ENCODE results near the gene PLPP2.

PLPP2 gene

DNA sequence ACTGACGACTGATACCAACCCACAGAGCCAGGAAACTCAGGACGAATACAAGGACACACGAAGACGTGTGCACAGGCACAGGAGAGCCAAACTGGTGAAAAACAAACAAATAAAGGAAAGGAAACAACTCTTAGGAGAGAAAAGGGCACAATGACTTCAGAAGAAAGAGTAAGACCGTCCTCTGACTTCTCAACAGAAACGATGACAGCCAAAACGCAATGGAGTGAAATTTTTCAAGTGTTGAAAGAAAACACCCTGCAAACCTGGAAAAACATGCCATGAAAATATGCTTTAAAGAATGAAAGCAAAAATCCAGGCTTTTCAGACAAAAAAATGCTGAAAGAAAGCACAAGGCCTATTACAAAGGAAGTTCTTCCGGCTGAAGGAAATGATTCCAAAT is 24.6 kb upstream of the PLPP2 start:
- no peak for DNase-seq (ENCODE audit: low read depth in 2 of 2)

DNA sequence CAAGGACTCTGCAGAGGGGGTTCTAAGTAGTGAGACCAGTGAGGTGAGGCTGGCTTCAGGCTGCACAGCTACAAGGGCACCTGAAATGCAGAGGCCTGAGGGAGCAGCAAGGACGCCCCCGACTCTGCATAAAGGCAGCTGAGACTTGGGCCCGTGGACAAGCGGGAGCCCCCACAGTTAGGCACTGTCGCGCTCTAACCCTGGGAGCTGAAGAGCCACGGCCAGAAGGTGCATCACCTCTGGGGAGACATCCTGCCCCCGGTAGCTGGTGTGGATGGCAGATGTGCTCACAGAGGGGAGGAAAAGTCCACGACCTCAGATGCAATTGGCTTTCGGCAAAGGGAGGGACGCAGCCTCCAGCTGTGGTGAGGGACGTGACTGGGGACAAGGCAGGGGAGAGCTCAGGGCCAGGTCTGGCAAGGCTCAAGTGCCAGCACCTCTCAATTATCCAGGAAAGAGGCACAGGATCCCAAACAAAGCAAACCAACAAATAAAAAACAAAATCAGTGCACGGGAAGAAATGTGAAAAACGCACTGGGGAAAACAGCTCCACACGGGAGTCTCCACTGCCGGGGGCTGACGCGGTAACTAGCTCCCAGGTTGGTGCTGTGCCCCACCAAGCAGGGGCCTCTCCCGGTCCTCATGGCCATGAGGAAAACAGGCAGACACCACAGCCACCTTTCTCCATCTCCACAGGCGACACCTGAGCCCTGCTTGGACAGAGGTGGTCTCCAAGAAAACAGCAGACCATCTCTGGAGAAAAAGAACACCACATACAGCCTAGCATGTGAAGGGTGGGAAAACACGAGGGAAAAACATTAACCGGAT is 23.0 kb upstream of the PLPP2 start:
- DNase-seq (ENCODE audit: low read depth in 2 of 2) = no peak

DNA sequence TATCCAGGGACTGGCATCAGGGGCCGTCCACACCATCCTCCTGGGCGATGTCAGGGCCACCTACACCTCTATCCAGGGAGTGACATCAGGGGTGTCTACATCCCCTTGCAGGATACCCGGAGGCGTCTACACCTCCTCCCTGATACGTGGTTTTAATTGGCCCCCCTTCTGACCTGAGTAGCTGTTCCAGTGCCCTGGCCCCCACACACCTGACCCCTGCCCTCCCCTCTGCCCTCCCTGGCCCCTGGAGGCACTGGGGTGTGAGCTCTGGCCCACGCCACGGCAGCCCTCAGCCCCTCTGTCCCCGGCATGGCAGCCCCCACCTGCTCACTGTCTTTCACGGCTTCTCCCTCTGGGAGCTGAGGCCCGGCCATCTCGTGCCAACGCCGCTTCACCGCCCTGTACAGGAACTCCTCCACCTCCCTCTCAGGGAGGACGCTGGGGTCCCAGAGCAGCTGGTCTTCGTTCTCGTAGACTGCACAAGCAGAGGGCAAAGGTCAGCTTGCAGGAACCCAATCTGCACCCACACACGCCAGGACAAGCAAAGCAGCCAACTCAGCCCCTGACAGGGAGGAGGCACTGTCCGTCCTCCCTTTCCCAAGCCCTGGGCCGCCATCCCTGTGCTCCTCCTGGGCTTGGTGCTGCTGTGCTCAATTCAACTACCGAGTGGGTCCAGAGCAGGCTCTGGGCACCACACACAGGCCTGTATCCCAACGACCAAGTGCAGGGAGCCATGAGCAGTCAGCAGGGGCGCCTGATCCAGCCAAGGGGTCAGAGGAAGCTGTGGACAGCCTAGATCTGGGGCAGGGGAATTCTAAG is 22.2 kb upstream of the PLPP2 start:
- DNase-seq (ENCODE audit: low read depth in 2 of 2) = no peak

DNA sequence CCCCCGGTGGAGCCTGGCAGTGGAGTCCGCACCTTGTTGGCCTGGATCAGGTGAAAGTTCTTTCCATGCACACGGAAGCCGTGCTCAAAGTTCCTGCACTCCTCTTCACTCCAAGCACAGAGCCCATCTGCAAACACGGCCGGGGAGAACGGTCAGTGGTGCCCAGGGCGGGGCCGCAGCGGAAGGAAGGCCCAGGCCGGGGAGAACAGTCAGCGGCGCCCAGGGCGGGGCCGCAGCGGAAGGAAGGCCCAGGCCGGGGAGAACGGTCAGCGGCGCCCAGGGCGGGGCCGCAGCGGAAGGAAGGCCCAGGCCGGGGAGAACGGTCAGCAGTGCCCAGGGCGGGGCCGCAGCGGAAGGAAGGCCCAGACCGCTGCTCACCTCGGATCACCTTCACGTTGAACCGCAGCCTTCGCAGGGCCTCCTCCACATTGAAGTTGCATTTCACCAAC is 20.6 kb upstream of the PLPP2 start:
- no peak for DNase-seq (ENCODE audit: low read depth in 2 of 2)

GRCh38 chr19:310781-311496 is 19.7 kb upstream of the PLPP2 start:
- no peak for DNase-seq (ENCODE audit: low read depth in 2 of 2)

DNA sequence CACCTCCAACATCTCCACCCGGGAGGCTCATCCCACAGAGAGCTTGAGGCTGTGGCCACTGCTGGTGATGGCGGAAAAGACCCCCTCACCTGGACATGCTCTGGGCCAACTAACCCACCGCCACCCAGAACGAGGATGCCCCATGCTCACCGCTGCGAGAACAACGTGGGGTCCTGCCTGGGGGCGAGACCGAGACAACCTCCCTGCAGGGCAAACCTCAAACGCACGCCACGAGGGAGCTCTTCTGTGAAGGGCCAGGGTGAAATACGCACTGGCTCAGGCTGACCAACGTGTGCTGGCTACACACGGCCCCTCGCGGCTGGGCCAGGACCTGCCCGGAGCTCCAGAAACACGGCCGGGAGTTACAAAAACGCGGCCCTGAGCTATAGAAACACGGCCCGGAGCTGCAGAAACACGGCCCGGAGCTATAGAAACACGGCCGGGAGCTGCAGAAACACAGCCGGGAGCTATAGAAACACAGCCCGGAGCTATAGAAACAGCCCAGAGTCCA is 19.0 kb upstream of the PLPP2 start:
- no peak for DNase-seq (ENCODE audit: low read depth in 2 of 2)

GRCh38 chr19:309206-309565 is 18.0 kb upstream of the PLPP2 start:
- DNase-seq (ENCODE audit: low read depth in 2 of 2) = no peak

DNA sequence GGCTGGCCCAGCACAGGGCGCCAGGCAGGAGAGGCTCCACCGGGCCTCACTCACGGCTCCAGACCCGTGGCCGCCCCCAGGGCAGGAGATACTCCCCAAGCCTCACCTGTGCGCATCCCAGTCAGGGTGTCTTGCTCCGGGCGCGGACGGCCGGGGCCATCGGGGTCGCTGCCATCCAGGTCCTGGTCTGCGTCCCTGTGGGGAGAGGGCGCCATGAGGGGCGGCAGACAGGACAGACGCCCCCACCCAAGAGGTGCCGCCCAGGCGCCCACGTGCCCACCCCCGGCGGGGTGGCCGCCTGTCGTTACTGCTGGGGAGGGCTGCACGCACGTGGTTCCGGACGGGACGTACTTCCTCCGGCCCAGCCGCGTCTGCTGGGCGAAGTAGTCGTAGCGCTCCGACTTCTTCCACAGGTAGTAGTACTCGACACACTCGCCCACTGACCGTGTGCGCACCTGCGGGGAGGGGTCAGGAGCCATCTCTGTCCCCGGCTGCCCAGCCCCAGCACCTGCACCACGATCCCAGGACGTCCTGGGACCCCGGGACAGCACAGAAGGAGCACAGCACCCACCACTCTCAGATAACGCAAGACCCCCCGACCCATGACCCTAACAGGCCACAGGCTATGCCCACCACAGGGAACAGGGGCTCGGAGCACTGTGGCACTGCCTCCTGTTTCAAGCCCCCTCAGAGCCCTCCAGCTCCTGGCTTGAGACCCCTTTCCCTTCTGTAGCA is 17.4 kb upstream of the PLPP2 start:
- no peak for DNase-seq (ENCODE audit: low read depth in 2 of 2)

- no peak for DNase-seq (ENCODE audit: low read depth in 2 of 2)
Observed at GRCh38 chr19:307793-308420, 16.7 kb upstream of the PLPP2 start.

- no peak for DNase-seq (ENCODE audit: low read depth in 2 of 2)
Observed at GRCh38 chr19:307111-307531, 15.9 kb upstream of the PLPP2 start.

DNA sequence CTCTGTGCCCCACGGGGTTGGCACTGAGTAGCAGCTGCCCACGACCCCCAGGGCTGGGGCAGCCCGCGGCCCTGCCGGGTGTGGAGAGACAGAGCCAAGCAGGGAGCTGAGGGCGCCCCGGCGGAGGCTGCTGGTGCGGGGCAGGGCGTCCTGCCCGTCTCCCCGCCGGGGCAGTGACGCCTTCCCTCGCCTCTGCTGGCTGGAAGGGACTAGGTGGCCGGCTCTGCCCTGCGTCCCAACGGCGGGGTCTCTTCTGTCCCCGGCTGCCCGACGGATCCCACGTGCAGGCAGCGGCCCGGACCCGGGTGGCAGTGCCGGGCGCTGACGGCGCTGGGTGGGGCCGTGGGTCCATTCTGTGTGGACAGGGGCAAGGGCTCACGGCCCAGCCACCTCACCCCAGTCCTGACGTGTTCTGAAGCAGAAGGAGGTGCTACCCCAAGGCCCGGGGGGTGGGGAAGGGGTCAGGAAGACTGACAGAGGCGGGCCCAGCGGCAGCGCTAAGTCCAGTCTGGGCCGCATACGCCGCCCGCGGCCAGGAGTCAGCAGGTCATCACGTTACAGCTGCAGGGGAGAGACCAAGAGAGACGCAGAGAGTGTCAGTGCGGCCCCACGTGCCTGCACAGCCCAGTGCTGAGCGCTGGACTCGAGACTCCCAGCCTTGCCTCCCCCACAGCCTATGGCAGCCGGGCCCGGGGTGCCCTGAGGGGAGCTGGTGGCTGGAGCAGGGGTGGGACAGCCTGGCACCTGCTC is 15.1 kb upstream of the PLPP2 start:
- DNase-seq (ENCODE audit: low read depth in 2 of 2) = no peak

DNA sequence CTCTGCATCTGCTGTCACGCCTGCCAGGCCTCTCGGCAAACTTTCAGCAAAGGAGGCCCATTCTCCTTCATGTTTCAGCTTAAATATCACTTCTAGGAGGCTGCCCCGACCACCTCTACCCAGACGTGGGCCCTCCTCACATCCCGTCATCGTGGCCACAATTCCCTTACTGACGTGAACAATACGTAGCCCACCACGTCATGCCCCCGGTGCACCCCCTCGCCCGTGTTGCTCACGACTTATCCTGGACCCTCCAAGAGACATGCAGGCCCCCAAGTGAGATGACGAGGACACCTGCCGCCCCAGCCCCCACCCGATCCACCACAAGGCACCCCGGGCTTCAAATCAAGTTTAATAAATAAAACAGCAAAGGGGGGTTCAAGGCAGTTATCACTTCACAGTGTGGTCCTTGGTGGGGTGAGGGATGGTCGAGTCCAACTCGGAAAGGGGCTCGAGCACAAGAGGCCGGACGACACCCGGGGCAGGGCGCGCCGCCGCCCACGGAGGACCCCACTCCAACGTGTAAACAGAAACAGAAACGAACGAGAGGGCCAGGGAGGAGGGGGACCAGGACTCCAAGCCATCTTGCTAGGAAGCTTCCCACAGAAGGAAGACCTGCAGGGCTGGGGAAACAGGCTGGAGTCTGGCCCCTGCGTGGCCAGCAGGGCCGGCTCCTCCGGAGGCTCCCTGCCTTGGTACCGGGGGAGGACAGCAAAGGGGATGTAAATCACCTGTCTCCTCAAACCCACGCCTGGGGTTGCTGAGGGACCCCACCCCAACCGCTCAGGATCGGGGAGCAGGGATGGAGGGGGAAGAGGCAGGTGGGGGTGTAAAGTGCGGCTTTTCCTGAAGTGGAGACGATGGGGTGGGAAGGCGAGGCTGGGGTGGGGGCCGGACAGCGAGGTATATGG is 14.3 kb upstream of the PLPP2 start:
- no peak for DNase-seq (ENCODE audit: low read depth in 2 of 2)

GRCh38 chr19:296476-297225 is 5.4 kb upstream of the PLPP2 start:
- DNase-seq (ENCODE audit: low read depth in 2 of 2) = no peak

- no peak for DNase-seq (ENCODE audit: low read depth in 2 of 2)
Observed at GRCh38 chr19:295687-296370, 4.6 kb upstream of the PLPP2 start.

DNA sequence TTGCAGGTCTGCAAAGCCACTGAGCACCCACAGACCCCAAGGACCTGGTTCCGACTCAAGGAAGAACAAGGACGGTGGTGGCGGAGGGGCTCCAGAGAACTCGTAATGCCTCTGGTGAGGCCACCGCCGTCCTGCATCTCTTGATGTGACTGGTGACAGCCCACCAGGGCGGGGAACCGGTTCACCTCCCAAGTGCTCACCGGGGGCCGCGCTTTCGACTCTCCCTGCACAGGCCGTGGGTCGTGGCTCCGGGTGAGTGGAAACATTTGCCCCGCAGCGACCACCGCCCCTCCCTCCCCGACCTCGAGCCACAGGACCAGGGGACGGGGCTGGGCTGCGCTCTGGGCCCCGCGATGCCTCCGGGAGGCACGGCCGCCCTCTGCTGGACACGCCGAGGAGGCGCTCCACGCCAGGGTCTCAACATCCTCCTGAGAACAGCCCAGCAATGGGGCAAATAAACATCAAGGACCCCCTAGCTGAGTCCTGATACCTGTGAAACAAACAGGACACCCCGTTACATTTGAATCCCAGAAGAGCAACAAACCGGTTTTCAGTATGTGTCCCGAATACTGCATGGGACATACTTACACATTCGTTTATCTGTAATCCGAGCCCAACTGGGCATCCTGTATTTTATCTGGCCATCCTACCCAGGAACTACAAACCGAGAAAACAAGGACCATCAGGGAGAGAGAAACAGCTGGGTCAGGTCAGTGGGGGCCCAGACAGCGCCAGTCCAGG is 3.9 kb upstream of the PLPP2 start:
- DNase-seq (ENCODE audit: low read depth in 2 of 2) = no peak

- no peak for DNase-seq (ENCODE audit: low read depth in 2 of 2)
Observed at GRCh38 chr19:294341-294945, 3.2 kb upstream of the PLPP2 start.
